Esophagus muscularis mucosa (tissue), 4 donors: Measurements from ENCODE around the gene EPB41.

ENCODE experiments used
- EP300 ChIP-seq: sonication (generic); formaldehyde crosslinking; IDR thresholded peaks from one replicate; pipeline ENCODE4 v1.6.1; 2017; ENCODE audit warnings: antibody characterized with exemption
- POLR2A ChIP-seq: fragments of 450-650 bp; IDR thresholded peaks from one replicate; pipeline ENCODE4 v1.6.1; 2017; ENCODE audit warnings: antibody characterized with exemption, moderate library complexity, mild to moderate bottlenecking, low read depth
- POLR2AphosphoS5 ChIP-seq, 2 donors: sonication (generic); formaldehyde crosslinking; IDR thresholded peaks; one replicate each; pipeline ENCODE4 v1.6.1; 2017; ENCODE audit warnings: antibody characterized with exemption in 2 of 2
- TF ChIP-seq, protein P1 (sequence below), 3 experiments: fragments of 200-600 bp in 2 of 3; fragments of 450-650 bp in 1 of 3; sonication (generic) in 2 of 3; IDR thresholded peaks; one replicate each; pipeline ENCODE4 v1.5.1; 2017 to 2019; ENCODE audit warnings: antibody characterized with exemption in 3 of 3, mild to moderate bottlenecking in 2 of 3, moderate library complexity in 1 of 3

GRCh38 chr1:29164588-29164987 lies 250.2 kb downstream of the EPB41 start:
- TF ChIP-seq, protein P1, sequence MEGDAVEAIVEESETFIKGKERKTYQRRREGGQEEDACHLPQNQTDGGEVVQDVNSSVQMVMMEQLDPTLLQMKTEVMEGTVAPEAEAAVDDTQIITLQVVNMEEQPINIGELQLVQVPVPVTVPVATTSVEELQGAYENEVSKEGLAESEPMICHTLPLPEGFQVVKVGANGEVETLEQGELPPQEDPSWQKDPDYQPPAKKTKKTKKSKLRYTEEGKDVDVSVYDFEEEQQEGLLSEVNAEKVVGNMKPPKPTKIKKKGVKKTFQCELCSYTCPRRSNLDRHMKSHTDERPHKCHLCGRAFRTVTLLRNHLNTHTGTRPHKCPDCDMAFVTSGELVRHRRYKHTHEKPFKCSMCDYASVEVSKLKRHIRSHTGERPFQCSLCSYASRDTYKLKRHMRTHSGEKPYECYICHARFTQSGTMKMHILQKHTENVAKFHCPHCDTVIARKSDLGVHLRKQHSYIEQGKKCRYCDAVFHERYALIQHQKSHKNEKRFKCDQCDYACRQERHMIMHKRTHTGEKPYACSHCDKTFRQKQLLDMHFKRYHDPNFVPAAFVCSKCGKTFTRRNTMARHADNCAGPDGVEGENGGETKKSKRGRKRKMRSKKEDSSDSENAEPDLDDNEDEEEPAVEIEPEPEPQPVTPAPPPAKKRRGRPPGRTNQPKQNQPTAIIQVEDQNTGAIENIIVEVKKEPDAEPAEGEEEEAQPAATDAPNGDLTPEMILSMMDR (IDR thresholded peaks at IDR 0.05) = no peak
- no peak for TF ChIP-seq POLR2AphosphoS5 (IDR thresholded peaks at IDR 0.05)
- TF ChIP-seq POLR2A = no peak
- no peak for TF ChIP-seq EP300
